ENCODE results near the gene INHBC.

DNA sequence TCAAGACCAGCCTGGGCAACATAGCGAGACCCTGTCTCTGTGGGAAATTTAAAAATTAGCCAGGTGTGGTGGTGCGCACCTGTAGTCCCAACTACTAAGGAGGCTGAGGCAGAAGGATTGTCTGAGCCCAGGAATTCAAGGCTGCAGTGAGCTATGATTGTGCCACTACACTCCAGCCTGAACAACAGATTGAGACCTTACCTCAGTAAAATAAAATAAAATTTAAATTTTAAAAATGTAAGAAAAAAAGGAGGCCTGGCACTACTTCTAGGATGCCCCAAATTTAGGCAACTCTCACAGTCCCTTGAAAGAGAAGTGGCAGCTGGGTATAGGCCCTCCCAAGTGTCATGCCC is 19.6 kb downstream of the INHBC start:
- TF ChIP-seq, protein P1, sequence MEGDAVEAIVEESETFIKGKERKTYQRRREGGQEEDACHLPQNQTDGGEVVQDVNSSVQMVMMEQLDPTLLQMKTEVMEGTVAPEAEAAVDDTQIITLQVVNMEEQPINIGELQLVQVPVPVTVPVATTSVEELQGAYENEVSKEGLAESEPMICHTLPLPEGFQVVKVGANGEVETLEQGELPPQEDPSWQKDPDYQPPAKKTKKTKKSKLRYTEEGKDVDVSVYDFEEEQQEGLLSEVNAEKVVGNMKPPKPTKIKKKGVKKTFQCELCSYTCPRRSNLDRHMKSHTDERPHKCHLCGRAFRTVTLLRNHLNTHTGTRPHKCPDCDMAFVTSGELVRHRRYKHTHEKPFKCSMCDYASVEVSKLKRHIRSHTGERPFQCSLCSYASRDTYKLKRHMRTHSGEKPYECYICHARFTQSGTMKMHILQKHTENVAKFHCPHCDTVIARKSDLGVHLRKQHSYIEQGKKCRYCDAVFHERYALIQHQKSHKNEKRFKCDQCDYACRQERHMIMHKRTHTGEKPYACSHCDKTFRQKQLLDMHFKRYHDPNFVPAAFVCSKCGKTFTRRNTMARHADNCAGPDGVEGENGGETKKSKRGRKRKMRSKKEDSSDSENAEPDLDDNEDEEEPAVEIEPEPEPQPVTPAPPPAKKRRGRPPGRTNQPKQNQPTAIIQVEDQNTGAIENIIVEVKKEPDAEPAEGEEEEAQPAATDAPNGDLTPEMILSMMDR (conservative IDR thresholded peaks at IDR 0.05; ENCODE audit: low read length) = no peak
- no peak for TF ChIP-seq EZH2phosphoT487 (IDR thresholded peaks at IDR 0.05; ENCODE audit: borderline replicate concordance, low read depth, low read length)

Data from OCI-LY7 (cell line).